ENCODE data around the gene PACRG. TPM values are rescaled to one million over a fixed set of nuclear protein-coding genes. Genes with fewer than 3 reads are reported as not detected.

The PACRG gene
- polyA plus RNA-seq, 1 donor (not counting 4 experiments of a cell fraction or from before 2014, with no cell fraction given), result 0.31 TPM

- H2AFZ ChIP-seq (ENCODE audit: control insufficient read depth, low read length), result no peak overlapping the region
- no peak overlapping the region for H3K4me3 ChIP-seq (ENCODE audit: control insufficient read depth in 2 of 3, extremely low read depth in 1 of 3, insufficient read depth in 2 of 3, low read depth in 1 of 3, low read length in 3 of 3)
- TF ChIP-seq CTCF (optimal IDR thresholded peaks at IDR 0.05 in 1 of 3, IDR thresholded peaks at IDR 0.05 in 1 of 3, conservative IDR thresholded peaks at IDR 0.05 in 1 of 3; ENCODE audit: extremely low read depth in 1 of 3, insufficient read depth in 2 of 3, low read length in 3 of 3) (no peak), EZH2 (IDR thresholded peaks at IDR 0.05; ENCODE audit: low read length) (no peak)
- H3K9ac ChIP-seq (ENCODE audit: control insufficient read depth, extremely low read depth, insufficient read depth, low read length), result no peak overlapping the region
- H3K4me1 ChIP-seq (ENCODE audit: control insufficient read depth, extremely low read depth, insufficient read depth, low read length), result no peaks in the 10 kb centered on the region
- H3K27ac ChIP-seq (ENCODE audit: control insufficient read depth, insufficient read depth, low read length), result no peak overlapping the region
- no peak for DNase-seq (ENCODE audit: low read depth, low spot score)
- H3K79me2 ChIP-seq (ENCODE audit: control insufficient read depth, insufficient read depth, low read length), result no peaks in the 10 kb centered on the region
- H3K9me1 ChIP-seq (ENCODE audit: control insufficient read depth, extremely low read depth, insufficient read depth, low read length), result no peaks in the 10 kb centered on the region
- no peaks in the 10 kb centered on the region for H3K36me3 ChIP-seq (ENCODE audit: control insufficient read depth in 2 of 2, extremely low read depth in 1 of 2, insufficient read depth in 2 of 2, low read length in 2 of 2)
- FAIRE-seq, result no peak
- H3K4me2 ChIP-seq (ENCODE audit: control insufficient read depth, extremely low read depth, insufficient read depth, low read depth, low read length), result no peak overlapping the region
- no peaks in the 10 kb centered on the region for H4K20me1 ChIP-seq (ENCODE audit: control insufficient read depth, extremely low read depth, insufficient read depth, low read length)
- dilution Hi-C loops (cut with MboI; ENCODE audit: extremely low pct_ligation_motif_present, low sequenced_read_pairs), result no loop called here
- no peaks in the 10 kb centered on the region for H3K9me3 ChIP-seq (ENCODE audit: control insufficient read depth, low read depth, low read length)
- no peaks in the 10 kb centered on the region for H3K27me3 ChIP-seq (ENCODE audit: control insufficient read depth, extremely low read depth, insufficient read depth, low read length)
Observed at GRCh38 chr6:162940426-162940825, 212.7 kb downstream of the PACRG start.

- Histone ChIP-seq H3K79me2 (ENCODE audit: control insufficient read depth, insufficient read depth, low read length) (no peaks in the 10 kb centered on the region), H3K9me3 (ENCODE audit: control insufficient read depth, low read depth, low read length) (no peaks in the 10 kb centered on the region), H3K4me1 (ENCODE audit: control insufficient read depth, extremely low read depth, insufficient read depth, low read length) (no peaks in the 10 kb centered on the region), H3K9me1 (ENCODE audit: control insufficient read depth, extremely low read depth, insufficient read depth, low read length) (no peaks in the 10 kb centered on the region), H3K36me3 (ENCODE audit: control insufficient read depth in 2 of 2, extremely low read depth in 1 of 2, insufficient read depth in 2 of 2, low read length in 2 of 2) (no peaks in the 10 kb centered on the region), H3K27me3 (ENCODE audit: control insufficient read depth, extremely low read depth, insufficient read depth, low read length) (no peaks in the 10 kb centered on the region), H4K20me1 (ENCODE audit: control insufficient read depth, extremely low read depth, insufficient read depth, low read length) (no peaks in the 10 kb centered on the region), H3K27ac (ENCODE audit: control insufficient read depth, insufficient read depth, low read length) (no peak overlapping the region), H3K4me2 (ENCODE audit: control insufficient read depth, extremely low read depth, insufficient read depth, low read depth, low read length) (no peak overlapping the region), H3K9ac (ENCODE audit: control insufficient read depth, extremely low read depth, insufficient read depth, low read length) (no peak overlapping the region), H2AFZ (ENCODE audit: control insufficient read depth, low read length) (no peak overlapping the region), H3K4me3 (ENCODE audit: control insufficient read depth in 2 of 3, extremely low read depth in 1 of 3, insufficient read depth in 2 of 3, low read depth in 1 of 3, low read length in 3 of 3) (no peak overlapping the region)
- TF ChIP-seq EZH2 (IDR thresholded peaks at IDR 0.05; ENCODE audit: low read length), result no peak
- TF ChIP-seq CTCF (optimal IDR thresholded peaks at IDR 0.05 in 1 of 3, IDR thresholded peaks at IDR 0.05 in 1 of 3, conservative IDR thresholded peaks at IDR 0.05 in 1 of 3; ENCODE audit: extremely low read depth in 1 of 3, insufficient read depth in 2 of 3, low read length in 3 of 3), result no peak
- dilution Hi-C loops (cut with MboI; ENCODE audit: extremely low pct_ligation_motif_present, low sequenced_read_pairs), result no loop called here
- no peak for DNase-seq (ENCODE audit: low read depth, low spot score)
- FAIRE-seq, result no peak
Observed at GRCh38 chr6:162941128-162941527, 213.4 kb downstream of the PACRG start.
